DOHH2 (cell line): ENCODE measurements around the gene GPR87.

Source experiments
- EZH2phosphoT487 ChIP-seq: fragments of 200-600 bp; sonication (generic); IDR thresholded peaks from 2 replicates; pipeline ENCODE4 v1.6.1; 2017; ENCODE audit warnings: borderline replicate concordance, mild to moderate bottlenecking, antibody characterized with exemption, low read length, moderate library complexity, mixed read lengths
- TF ChIP-seq, protein P1 (sequence below): fragments of 200-600 bp; sonication (generic); IDR thresholded peaks from one replicate; pipeline ENCODE4 v1.5.1; 2014; ENCODE audit warnings: antibody characterized with exemption, mild to moderate bottlenecking, low read depth, low read length; ENCODE audit not compliant: poor library complexity, severe bottlenecking

DNA sequence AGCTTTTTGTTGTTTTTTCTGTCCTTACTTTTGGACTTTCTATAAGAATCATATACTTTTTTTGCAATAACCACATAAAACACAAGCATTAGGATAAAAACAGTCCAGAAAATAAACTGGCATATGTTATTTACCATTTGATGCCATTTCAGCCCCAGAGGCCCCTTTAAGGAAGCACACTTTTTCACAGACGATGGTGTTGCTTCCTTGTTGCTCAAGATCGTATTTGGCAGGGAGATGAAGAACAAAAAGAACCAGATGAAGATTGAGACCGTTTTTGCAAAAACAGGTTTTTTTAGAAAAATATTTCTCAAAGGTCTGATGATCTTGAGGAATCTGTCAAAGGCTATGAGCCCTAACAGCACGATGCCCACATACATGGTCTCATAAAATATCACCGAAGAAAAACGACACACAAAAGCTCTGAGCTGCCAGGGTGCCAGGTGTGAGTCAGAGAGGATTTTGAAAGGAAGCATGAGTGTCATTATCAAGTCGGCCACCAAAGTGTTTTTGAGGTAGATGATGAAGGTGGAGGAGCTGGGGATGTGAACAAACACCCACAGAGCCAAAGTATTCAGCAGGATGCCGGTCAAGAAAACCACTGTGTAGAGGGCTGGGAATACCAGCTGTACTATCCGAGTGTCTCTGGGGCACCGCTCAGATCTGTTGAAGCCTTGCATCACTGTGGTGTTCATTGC, 11.8 kb upstream of the GPR87 start:
- TF ChIP-seq, protein P1, sequence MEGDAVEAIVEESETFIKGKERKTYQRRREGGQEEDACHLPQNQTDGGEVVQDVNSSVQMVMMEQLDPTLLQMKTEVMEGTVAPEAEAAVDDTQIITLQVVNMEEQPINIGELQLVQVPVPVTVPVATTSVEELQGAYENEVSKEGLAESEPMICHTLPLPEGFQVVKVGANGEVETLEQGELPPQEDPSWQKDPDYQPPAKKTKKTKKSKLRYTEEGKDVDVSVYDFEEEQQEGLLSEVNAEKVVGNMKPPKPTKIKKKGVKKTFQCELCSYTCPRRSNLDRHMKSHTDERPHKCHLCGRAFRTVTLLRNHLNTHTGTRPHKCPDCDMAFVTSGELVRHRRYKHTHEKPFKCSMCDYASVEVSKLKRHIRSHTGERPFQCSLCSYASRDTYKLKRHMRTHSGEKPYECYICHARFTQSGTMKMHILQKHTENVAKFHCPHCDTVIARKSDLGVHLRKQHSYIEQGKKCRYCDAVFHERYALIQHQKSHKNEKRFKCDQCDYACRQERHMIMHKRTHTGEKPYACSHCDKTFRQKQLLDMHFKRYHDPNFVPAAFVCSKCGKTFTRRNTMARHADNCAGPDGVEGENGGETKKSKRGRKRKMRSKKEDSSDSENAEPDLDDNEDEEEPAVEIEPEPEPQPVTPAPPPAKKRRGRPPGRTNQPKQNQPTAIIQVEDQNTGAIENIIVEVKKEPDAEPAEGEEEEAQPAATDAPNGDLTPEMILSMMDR, result no peak
- TF ChIP-seq EZH2phosphoT487, result no peak
